ENCODE data around the gene GZMH. TPM values are rescaled to one million over a fixed set of nuclear protein-coding genes. Genes with fewer than 3 reads are reported as not detected.

The GZMH gene, protein sequence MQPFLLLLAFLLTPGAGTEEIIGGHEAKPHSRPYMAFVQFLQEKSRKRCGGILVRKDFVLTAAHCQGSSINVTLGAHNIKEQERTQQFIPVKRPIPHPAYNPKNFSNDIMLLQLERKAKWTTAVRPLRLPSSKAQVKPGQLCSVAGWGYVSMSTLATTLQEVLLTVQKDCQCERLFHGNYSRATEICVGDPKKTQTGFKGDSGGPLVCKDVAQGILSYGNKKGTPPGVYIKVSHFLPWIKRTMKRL
- total RNA-seq, result not detected in 2 replicates

DNA sequence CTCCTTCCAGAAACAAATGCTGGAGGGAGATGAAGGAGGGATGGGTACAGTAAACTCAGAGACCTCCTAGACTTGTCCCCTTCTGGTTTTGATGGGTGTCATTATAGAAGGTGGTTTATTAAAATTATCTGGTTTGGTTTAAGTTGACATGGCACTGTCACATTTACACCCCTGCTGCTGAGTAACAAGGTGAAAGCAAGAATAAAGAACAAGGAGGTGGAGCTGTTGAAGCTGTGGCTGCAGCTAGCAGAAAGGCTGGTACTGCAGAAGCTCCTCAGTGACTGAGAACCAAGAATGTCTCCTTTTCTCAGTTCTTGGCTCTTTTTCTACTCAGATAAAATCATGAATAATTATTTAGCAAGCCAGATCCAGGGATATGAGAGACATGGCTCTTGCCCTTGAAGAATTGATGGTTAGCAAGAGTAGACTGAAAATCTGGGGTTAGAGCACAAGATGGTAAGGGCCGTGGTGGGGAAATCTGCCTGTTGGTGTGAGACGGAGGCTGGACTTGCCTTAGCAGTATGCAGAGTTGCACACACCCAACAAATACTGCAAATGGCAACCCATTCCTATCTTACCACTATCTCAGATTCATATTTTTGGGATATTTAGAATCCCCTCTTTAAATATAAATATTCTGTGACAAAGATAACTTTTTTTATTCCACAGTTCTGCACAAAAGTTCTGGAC lies at the start of gene GZMH:
Gene GZMH, minus strand, starts transcription at position 31 of the 690 bp plus-strand sequence. CDS start 72 bp downstream, outside the sequence.

DNA sequence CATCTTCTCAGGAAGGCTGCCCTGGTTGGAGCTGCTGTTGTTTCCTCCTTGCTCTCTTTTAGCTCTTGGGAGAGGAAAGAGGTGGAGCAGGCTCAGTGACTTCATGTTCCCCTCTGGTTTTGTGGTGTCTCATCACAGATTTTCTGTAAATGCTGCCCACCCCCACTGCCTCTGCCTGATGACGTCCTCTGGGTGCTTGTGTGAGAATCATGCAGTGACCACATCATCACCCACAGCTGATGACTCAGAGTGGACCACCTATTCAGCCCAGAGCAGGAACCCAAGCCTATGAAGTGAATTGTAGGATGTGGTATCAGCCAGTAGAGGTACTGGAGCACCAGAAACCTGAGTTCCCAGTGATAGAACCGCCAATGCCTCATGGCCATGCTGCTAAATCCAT lies 24.7 kb upstream of the GZMH start, which contains the start of gene GZMB:
Gene GZMB, minus strand, starts transcription at position 33 of the 400 bp plus-strand sequence. Its CDS starts 30 bp downstream, at position 3.

DNA sequence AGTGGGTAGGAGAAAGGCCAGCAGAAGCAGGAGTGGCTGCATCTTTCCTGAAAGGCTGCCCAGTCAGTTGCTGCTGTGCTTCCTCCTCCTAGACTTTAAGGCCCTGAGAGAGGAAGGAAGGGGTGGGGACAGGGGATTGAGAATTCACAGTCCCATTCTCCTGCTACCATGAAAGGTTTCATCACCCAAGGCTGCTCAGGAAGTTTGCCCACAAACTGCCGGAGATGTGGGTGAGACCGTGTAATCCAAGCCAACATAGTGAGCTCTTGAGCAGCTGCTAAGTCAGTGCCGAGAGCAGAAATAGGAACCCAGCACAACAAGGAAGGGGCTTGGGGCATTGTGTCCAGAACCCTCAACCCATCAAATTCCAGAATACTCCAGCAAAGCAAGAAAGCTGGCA lies 33.3 kb downstream of the GZMH start, which contains the start of gene CTSG:
Gene CTSG, minus strand, starts transcription at position 69 of the 400 bp plus-strand sequence. Its CDS starts 27 bp downstream, at position 42.

Other genes starting within 250 kb of the GZMH start
- 30.3 and 71.0 TPM in 2 replicates for gene NFATC4, start 241.5 kb downstream of the GZMH start, total RNA-seq
- 3.5 and 6.8 TPM in 2 replicates for gene NYNRIN, start 210.7 kb downstream of the GZMH start, total RNA-seq
- 1.5 and 5.9 TPM in 2 replicates for gene CBLN3, start 180.0 kb downstream of the GZMH start, total RNA-seq
- gene KHNYN, start 179.7 kb downstream of the GZMH start, total RNA-seq, result 45.6 and 53.8 TPM in 2 replicates
- 8.2 and 10.4 TPM in 2 replicates for gene SDR39U1, start 166.9 kb downstream of the GZMH start, total RNA-seq
- not detected in 2 replicates for gene CMA1, start 101.4 kb downstream of the GZMH start, total RNA-seq
- gene CTSG, start 33.4 kb downstream of the GZMH start, total RNA-seq, result not detected in 2 replicates
- not detected in 2 replicates for gene GZMB, start 24.5 kb upstream of the GZMH start, total RNA-seq